Esophagus muscularis mucosa (tissue), 3 donors: ENCODE results near the gene FUCA1.

Source experiments
- CTCF ChIP-seq, 3 experiments: fragments of 200-600 bp in 2 of 3; fragments of 450-650 bp in 1 of 3; sonication (generic) in 2 of 3; IDR thresholded peaks; one replicate each; pipeline ENCODE4 v1.5.1; 2017 to 2019; ENCODE audit warnings: antibody characterized with exemption in 3 of 3, mild to moderate bottlenecking in 2 of 3, moderate library complexity in 1 of 3
- POLR2AphosphoS5 ChIP-seq, 2 donors: sonication (generic); formaldehyde crosslinking; IDR thresholded peaks; one replicate each; pipeline ENCODE4 v1.6.1; 2017; ENCODE audit warnings: antibody characterized with exemption in 2 of 2

GRCh38 chr1:23795676-23796465 lies 72.2 kb downstream of the FUCA1 start:
- TF ChIP-seq CTCF (IDR thresholded peaks at IDR 0.05) (no peak), POLR2AphosphoS5 (IDR thresholded peaks at IDR 0.05) (no peak)
